HG02852 (cell line): ENCODE data around the gene NLRC5.

Experiments
- ATAC-seq: cut with Tn5 transposase; IDR thresholded peaks from one replicate; pipeline ENCODE4 v1.9.1; 2021; ENCODE audit warnings: mild to moderate bottlenecking, moderate library complexity; ENCODE audit not compliant: unreplicated experiment

The NLRC5 gene, protein sequence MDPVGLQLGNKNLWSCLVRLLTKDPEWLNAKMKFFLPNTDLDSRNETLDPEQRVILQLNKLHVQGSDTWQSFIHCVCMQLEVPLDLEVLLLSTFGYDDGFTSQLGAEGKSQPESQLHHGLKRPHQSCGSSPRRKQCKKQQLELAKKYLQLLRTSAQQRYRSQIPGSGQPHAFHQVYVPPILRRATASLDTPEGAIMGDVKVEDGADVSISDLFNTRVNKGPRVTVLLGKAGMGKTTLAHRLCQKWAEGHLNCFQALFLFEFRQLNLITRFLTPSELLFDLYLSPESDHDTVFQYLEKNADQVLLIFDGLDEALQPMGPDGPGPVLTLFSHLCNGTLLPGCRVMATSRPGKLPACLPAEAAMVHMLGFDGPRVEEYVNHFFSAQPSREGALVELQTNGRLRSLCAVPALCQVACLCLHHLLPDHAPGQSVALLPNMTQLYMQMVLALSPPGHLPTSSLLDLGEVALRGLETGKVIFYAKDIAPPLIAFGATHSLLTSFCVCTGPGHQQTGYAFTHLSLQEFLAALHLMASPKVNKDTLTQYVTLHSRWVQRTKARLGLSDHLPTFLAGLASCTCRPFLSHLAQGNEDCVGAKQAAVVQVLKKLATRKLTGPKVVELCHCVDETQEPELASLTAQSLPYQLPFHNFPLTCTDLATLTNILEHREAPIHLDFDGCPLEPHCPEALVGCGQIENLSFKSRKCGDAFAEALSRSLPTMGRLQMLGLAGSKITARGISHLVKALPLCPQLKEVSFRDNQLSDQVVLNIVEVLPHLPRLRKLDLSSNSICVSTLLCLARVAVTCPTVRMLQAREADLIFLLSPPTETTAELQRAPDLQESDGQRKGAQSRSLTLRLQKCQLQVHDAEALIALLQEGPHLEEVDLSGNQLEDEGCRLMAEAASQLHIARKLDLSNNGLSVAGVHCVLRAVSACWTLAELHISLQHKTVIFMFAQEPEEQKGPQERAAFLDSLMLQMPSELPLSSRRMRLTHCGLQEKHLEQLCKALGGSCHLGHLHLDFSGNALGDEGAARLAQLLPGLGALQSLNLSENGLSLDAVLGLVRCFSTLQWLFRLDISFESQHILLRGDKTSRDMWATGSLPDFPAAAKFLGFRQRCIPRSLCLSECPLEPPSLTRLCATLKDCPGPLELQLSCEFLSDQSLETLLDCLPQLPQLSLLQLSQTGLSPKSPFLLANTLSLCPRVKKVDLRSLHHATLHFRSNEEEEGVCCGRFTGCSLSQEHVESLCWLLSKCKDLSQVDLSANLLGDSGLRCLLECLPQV (N-terminal part only)

DNA sequence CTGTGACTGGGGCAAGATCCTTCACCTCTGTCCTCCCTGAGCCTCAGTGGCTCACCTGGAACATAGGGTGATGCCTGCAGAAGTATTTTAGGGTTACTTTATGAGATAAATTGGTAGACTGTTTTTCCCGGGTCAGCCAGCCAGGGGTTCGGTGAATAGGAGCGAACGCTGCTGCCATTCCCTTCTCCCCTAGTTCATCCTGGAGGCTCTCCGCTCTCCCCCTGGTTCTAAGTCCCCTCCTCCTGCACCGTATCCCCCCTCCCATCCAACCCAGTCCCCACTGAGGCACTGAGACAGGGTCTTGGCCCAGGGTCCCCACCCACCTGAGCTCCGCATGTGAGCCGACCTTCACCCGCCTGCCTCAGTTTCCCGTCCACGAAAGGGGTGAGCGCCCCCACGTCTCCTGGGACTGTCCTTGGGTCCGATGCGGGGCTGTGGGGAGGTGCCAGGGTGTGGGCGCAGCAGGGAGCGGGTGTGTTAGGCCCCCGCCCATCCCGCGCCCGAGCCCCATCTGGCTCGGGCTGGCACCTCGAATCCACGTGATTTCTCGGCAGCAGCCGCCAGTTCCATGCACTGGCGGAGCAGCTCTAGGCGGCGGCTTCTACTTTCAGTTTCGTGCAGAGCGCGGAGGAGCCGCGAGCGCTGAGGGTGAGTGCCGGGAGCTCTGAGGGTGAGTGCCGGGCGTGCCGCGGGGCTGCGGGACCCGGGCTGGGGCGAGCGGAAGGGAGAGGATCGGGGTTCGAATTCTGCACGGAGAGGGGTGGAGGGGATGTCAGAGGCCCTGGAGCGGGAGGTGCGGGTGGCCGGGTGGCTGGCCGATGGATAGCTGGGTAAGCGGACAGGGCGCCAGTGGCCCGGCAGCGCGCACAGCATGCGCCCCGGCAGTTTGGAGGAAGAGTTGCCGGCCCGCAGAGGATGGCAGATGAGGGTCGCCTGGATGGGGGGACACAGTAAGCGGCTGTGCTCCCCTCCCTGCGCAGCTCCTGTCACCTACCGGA lies at the start of gene NLRC5:
Gene NLRC5 (plus strand): TSS at position 610 of the 998 bp plus-strand sequence. CDS start 31,156 bp downstream, outside the sequence.
- ATAC-seq: peak; percentile 76

DNA sequence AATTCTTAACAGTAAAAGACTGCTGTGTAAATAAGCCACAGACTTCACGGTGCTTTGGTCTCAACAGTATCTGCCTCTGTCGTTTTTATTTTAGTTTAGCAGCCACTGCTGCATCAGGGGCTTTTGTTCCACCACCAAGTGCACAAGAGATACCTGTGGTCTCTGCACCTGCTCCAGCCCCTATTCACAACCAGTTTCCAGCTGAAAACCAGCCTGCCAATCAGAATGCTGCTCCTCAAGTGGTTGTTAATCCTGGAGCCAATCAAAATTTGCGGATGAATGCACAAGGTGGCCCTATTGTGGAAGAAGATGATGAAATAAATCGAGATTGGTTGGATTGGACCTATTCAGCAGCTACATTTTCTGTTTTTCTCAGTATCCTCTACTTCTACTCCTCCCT lies 49.6 kb upstream of the NLRC5 start:
- no peak for ATAC-seq

DNA sequence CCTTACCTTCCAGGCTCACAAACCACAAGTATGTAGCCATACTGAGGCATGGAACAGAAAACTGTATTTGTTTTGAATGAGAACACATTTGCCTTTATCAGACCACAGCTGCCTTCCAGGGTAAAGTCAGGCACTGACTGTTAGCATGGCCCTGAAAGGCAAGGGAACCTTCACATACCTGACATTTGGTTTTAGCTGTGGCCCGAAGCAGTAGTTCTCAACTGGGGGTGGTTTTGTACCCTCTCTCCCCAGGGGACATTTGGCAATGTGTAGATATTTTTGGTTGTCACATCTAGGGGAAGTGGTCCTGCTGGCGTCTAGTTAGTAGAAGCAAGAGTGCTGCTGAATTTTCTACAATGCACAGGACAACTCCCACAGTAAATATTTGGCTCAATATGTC lies 48.3 kb upstream of the NLRC5 start:
- no peak for ATAC-seq

DNA sequence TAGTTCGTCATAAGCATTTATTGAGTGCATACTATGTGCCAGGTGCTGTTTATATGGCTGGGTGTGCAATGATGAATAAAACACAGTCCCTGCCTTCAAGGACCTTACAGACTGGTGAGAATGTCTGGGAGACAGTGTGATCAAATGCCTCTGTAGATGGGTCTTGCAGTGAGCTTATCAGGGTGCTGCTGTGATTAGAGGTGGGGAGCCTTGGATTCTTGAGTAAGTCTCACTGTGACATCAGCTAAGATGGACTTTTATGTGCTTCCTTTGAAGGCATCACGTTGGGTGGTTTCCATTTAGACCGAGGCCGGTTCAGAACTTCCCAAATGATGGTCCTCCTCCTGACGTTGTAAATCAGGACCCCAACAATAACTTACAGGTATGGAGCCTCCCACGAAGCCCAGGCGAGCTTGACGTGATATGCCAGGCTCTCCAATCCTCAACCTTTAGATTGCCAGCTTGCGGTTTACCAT lies 47.5 kb upstream of the NLRC5 start:
- ATAC-seq: no peak

DNA sequence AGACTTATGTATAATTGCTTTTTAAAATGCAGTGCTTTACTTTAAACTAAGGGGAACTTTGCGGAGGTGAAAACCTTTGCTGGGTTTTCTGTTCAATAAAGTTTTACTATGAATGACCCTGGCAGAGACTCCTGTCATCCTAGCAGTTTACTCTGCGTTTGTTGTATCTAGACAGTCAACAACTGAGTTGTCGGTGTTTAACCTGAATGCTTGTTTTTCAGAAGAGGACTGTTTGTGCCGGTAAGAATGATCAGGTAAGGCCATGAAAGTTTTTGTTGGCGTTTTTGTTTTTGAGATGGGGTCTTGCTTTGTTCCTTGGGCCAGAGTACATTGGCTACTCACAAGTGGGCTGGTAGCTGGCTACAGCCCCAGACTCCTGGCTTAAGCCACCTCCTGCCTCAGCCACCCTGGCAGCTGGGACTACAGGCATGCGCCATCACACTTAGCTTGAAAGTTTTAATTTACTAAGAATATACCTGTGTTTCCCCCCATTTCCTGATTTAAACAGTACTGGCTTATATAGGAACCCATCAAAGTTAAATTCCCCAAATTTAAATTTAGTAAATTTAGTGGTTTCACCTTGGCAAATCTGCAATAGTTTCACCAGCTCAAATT lies 45.5 kb upstream of the NLRC5 start:
- no peak for ATAC-seq

DNA sequence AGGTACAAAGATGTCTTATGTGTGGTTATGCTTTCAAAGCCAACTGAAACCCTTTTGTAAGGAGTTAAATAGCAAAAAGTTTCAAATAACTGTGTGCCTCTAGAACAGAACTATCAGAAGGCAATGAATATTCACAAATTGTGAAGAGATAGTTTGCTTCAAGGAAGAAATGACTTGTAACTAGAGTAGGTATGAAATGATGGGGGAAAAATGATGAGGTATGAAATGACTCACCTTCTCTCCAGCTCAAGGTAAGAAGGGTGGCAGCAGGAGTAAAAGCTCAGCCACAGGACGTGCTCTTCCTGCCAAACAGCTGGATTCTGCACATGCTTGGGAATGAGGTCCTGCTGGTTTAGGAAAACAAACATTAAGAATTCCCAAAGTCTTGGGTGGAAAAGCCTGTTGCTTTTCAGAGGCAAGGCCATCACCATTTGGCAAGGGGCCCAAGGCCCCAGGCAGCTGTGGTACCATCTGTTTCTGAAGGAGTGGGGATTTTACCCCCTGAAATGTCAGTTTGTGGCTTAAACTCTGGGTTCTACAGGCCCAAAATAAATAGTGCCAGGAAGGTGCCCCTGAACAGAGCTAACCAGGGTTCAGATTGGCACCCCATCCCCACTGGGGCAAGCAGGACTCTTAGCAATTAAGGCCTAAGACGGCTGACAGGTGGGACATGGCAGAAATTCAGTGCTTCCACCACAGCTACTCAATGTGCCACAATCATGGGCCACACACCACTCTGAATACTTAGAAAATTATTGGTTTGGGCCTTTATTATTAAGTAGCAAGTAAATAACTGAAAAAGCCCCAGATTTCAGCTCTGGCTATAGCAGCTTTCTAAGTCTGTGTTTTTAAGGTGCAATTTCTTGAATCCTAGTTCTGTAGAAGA lies 44.2 kb upstream of the NLRC5 start:
- peak; percentile 35 for ATAC-seq

DNA sequence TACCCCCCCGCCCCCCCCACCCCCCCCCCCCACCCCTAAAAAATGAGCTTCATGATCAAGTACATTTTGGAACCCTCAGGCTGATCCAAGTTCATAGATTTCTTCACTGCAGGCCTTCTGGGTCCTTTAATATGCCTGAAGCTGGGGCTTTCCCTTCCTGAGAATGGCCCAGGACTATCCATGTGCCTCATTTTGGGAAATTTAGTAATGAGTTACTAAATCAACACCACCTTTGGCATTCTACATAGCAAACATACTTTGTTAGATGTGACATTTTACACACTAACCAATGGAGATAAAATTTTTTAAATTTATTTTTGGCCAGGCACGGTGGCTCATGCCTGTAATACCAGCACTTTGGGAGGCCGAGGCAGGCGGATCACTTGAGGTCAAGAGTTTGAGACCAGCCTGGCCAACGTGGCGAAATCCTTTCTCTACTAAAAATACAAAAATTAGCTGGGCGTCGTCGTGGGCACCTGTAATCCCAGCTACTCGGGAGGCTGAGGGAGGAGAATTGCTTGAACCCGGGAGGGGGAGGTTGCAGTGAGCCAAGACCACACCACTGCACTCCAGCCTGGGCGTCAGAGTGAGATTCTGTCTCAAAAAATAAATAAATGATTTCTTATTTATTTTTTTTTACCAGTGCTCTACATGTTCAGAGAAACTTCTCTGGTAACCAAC lies 43.4 kb upstream of the NLRC5 start:
- ATAC-seq: no peak

DNA sequence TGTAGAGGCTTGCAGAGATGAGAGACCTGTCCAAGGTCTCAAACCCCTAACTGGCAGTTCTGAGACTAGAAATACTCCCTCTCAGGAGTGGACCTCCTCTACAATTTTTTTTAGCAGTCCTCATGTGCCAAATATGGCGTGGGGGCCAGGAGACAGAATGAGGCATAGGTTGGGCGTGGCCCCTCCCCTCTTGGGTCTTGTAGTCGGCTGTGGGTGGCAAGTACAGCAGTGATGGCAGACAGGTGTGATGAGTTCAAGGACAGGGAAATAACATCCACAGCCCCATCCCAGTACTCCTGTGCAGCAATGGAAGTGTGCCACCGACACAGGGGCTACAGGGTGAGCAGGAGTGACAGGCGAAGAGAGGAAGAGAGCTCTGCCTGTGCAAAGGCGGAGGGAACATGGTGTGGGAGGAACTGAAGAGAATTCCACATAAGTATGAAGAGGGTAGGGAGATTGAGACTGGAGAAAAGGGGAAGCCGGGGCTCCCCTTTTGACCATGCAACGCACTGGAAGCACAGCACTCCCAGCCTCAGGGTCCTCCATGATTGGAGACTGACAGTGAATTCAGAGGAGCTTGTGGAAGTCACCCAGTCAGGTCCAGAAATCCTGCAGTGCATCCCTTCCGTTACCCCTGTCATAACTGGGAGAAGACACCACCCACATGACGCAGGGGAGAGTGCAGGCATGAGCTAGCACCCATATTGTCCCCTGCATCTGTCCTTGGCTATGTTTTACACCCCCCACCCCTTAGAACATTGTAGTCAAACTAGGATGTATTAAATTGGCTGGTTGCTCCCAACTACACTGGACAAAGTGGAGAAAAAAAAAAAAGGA lies 42.4 kb upstream of the NLRC5 start:
- no peak for ATAC-seq

DNA sequence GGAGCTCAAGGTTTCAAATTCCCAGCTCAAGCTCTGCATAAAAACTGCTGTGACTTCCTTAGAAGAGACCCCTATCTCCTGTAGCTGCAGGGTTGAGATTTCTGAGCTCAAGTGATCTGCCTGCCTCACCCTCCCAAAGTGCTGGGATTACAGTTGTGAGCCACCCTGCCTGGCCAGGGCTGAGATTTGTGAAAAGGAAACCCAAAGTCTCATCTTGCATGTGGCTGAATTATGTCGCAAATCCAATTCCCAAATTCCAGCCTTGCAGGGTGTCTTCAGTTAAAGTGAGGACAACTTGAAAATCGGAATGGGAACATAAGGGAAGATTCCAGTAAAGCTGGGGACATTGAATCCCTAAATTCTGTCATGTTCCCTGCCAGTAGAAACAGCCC lies 41.8 kb upstream of the NLRC5 start:
- ATAC-seq: no peak

DNA sequence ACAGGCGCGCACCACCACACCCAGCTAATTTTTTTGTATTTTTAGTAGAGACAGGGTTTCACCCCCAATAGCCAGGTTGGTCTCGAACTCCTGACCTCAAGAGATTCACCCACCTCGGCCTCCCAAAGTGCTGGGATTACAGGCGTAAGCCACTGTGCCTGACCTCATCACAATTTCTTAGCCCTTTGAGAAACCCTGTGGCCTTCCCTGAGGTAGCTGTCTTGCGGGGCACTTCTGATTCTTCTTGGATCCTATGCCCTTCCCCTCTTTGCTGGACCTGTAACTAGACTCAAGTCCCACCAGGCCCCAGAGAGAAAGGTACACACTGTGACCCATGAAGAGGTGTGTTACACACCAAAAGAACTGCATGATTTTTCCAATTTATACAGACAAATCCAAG lies 41.1 kb upstream of the NLRC5 start:
- no peak for ATAC-seq

DNA sequence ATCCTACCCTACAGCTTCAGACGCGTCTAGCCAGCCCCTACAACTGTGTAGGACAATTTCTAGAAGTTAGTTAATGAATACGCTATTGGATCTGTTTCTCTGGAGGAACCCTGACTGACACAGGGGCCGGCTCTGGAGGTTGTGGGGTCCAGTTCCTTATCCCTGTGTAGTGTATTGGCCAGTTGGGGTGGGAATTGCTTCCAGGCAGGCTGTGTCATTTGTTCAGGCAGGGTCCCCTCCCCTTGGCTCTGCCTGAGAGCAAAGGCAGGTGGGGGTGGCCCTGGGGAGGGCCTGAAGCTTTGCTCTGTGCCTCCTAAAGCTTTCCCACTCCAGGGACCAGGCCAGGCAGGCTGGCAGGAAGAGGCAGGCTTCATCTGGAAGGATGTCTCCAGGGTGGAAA lies 39.3 kb upstream of the NLRC5 start:
- ATAC-seq: no peak

DNA sequence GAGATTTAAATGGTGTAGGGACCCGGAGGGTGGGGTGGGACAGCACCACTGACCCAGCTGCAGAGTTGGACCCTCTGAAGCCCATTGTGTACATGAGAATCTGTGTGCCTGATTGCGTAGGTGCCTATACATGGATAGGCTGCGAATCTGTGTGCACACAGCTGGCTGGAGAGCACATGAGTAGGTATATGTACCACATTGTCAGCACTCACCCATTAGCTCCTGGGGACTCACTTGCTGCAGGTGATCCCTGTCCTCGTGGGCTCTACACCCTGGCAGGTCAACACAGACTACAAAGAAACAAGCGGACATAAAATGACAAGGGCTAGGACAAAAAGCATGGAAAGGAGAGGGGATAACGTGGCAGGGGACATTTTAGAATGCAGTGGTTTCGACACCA lies 38.9 kb upstream of the NLRC5 start:
- no peak for ATAC-seq

DNA sequence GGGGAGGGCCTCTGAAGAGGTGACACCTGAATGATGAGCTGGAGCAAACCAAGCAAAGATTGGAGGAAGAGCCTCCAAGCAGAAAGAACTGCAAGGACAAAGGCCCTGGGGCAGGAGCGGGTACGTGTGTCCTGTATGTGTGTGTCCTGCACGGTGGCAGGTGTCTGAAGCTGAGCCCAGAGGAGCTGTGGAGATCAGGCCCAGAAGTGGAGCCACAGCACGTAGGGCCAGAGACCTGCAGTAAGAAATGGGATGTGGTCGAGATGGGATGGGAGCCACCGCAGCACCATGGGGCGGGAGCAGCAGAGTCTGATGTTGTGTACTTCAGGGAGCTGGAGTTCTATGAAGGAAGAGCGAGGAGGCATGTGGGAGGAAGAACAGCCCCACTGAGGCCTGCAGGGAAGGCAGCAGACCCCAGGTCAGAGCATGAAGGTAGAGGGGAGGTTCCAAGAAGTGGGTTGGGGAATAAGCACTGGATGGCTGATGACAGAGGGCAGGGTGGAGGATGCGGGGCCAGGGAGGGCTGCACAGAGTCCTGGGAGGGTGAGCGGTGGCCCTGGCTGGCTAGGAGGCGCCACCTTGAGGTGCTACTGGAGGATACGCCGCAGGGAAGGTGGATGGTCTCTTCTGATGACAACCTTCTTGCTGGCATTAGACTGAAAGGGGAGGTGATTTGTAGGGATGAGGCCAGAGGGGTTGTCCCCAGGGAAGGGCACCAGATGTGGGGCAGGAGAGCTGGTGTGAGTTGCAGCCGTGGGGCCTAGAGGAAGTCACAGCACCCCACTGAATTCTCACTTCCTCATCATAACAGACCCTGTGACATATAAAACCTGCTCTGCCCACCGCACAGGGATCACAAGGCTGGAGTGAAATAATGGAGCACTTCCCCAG lies 38.2 kb upstream of the NLRC5 start:
- ATAC-seq: peak; percentile 57

DNA sequence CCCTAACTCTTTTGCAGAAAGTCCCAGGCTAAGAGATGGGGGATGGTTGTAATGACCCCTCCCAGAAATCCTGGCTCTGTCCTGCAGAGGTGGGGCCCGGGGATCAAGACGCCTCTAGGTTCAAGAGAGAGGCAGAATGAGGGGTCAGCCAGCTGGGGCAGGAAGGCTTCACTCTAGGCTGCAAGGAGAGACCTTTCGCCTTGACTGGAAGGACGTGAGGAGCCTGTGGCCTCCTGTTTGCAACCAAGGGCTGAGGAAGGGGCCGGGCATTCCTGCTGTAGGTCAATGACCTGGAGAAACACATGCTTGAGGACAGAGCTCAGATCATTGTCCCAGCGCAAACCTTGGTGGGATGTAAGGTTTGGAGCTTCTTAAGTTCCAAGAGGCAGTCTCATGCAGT lies 36.4 kb upstream of the NLRC5 start:
- no peak for ATAC-seq

DNA sequence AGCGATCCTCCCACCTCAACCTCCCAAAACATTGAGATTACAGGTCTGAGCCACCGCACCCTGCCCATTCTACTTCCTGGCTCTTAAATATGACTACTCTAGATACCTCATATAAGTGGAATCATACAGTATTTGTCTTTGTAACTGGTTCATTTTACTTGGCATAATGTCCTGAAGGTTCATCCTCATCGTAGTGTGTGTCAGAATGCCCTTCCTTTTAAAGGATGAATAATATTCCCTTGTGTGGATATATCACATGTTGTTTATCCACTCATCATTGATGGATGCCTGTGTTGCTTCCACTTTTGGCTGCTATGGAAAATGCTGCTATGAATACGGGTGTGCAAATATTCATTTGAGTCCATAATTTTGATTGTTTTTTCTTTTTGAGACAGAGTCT lies 33.3 kb upstream of the NLRC5 start:
- no peak for ATAC-seq

DNA sequence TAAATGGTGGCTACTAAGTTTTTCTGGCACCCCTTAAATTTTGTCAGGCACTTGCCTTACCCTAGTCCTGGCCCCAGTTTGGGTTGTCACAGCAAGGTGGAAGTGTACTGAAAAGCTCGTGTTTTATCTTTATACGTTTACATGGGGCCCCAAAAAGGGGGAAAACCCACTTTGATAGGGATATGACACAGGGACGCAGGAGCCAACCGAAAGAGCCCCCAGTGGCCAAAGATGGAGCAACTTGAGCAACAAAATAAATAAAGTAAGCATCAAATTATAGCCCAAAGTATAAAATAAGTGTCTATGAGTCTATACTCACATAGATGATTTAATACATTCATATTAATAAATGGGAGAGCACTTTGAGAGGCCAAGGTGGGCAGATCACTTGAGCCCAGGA lies 32.6 kb upstream of the NLRC5 start:
- no peak for ATAC-seq
